ENCODE results near the gene SMAD2.

SMAD2 gene

GRCh38 chr18:47791461-47791985, 138.9 kb downstream of the SMAD2 start:
- TF ChIP-seq CTCF (conservative IDR thresholded peaks at IDR 0.05; ENCODE audit: low read depth, low read length) = no peak
- DNase-seq (ENCODE audit: low read depth) = no peak
- no peak overlapping the region for H3K4me3 ChIP-seq (ENCODE audit: low read length)

GRCh38 chr18:47790036-47790435, 140.4 kb downstream of the SMAD2 start:
- TF ChIP-seq CTCF (conservative IDR thresholded peaks at IDR 0.05; ENCODE audit: low read depth, low read length) = no peak
- DNase-seq (ENCODE audit: low read depth) = no peak
- no peak overlapping the region for H3K4me3 ChIP-seq (ENCODE audit: low read length)

GRCh38 chr18:47788621-47789020, 141.8 kb downstream of the SMAD2 start:
- TF ChIP-seq CTCF (conservative IDR thresholded peaks at IDR 0.05; ENCODE audit: low read depth, low read length) = no peak
- DNase-seq (ENCODE audit: low read depth) = no peak
- no peak overlapping the region for H3K4me3 ChIP-seq (ENCODE audit: low read length)

- DNase-seq (ENCODE audit: low read depth) = no peak
- H3K4me3 ChIP-seq (ENCODE audit: low read length) = no peak overlapping the region
- no peak for TF ChIP-seq CTCF (conservative IDR thresholded peaks at IDR 0.05; ENCODE audit: low read depth, low read length)
Measured at GRCh38 chr18:47781561-47781960, 148.9 kb downstream of the SMAD2 start.

GRCh38 chr18:47780011-47780725, 150.3 kb downstream of the SMAD2 start:
- no peak for DNase-seq (ENCODE audit: low read depth)
- no peak for TF ChIP-seq CTCF (conservative IDR thresholded peaks at IDR 0.05; ENCODE audit: low read depth, low read length)

GRCh38 chr18:47779381-47779780, 151.1 kb downstream of the SMAD2 start:
- no peak for DNase-seq (ENCODE audit: low read depth)
- H3K4me3 ChIP-seq (ENCODE audit: low read length) = no peak overlapping the region
- no peak for TF ChIP-seq CTCF (conservative IDR thresholded peaks at IDR 0.05; ENCODE audit: low read depth, low read length)

More at GRCh38 chr18:47780011-47780725, 150.3 kb downstream of the SMAD2 start:
- no peak overlapping the region for H3K4me3 ChIP-seq (ENCODE audit: low read length)

GRCh38 chr18:47777626-47778025, 152.8 kb downstream of the SMAD2 start:
- no peak overlapping the region for H3K4me3 ChIP-seq (ENCODE audit: low read length)
- no peak for DNase-seq (ENCODE audit: low read depth)
- TF ChIP-seq CTCF (conservative IDR thresholded peaks at IDR 0.05; ENCODE audit: low read depth, low read length) = no peak

Data from retinal pigment epithelial cell (primary cell).